Measurements from ENCODE around the gene ZNF565. TPM values are rescaled to one million over a fixed set of nuclear protein-coding genes. Genes with fewer than 3 reads are reported as not detected.

The ZNF565 gene
- total and polyA plus RNA-seq, 2 of the 13 experiments (the other 11 are each of a cell fraction or from before 2014, with no cell fraction given): 1.8 to 5.2 TPM

DNA sequence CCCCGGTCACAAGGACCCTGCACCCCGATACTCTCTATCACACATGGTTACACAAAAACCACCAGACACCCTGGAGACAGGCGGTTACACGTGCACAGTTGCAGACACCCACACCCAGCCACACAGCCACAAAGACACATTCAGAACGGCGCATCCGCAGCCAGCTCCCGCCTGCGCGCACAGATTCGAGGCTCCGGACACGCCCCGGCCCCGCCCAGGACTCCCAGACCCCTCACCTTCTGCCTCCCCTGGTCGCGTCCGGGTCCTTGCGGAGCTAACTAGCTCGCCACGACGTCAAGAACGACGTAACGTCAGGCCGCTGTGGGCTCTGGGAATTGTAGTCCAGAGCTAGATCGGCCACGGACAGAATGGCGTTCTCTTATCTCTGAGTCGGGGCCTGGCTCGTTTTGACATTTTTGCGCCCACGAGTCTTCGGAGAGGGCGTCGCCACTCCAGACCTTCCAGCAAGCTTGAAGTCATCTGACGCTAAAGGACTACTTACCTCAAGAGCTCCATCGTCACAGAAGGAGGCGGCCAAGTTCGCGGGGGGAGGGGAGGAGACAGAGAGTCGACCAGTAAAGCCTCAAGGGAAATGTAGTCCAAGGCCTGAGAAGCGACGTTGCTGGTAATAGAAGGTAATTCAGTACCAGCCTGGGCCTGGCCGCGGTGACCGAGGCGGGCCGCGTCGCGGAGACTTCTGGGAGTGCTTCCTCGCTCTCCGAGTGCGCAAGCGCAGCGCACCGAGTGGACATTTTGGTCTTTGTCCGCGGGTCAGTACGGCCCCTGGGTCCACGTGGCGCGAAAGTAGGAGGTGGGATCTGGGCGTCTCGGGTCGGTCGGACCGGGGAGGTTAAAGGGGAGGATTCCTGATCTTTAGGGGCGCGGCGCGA lies at the start of gene ZNF565, which contains the start of gene ZNF146 (continued):
- TF ChIP-seq MTA1 (CRISPR knock-in tag; IDR thresholded peaks at IDR 0.05; ENCODE audit: borderline replicate concordance) (no peak; the same call in 1 of the 2 replicates), ZNF550 (CRISPR knock-in tag; IDR thresholded peaks at IDR 0.05; ENCODE audit: borderline replicate concordance) (no peak), ZNF652 (CRISPR knock-in tag; IDR thresholded peaks at IDR 0.05; ENCODE audit: borderline replicate concordance, low read depth) (no peak), ZMYM2 (CRISPR knock-in tag; IDR thresholded peaks at IDR 0.05) (no peak), CBFB (CRISPR knock-in tag; IDR thresholded peaks at IDR 0.05) (no peak), SNAPC2 (CRISPR knock-in tag; IDR thresholded peaks at IDR 0.05) (0 out of 2 replicates have a peak, but pooled peaks have one; percentile 81), ETV5 (CRISPR knock-in tag; IDR thresholded peaks at IDR 0.05; ENCODE audit: borderline replicate concordance) (no peak; the same call in 1 of the 2 replicates), MEIS2 (CRISPR knock-in tag; IDR thresholded peaks at IDR 0.05) (peak; percentile 56; the same call in 1 of the 2 replicates), DR1 (CRISPR knock-in tag; IDR thresholded peaks at IDR 0.05) (peak; percentile 62; the same call in 1 of the 2 replicates), THYN1 (CRISPR knock-in tag; IDR thresholded peaks at IDR 0.05; ENCODE audit: borderline replicate concordance, low read depth) (no peak), MBNL3 (CRISPR knock-in tag; conservative IDR thresholded peaks at IDR 0.05) (no peak), PAWR (CRISPR knock-in tag; IDR thresholded peaks at IDR 0.05; ENCODE audit: borderline replicate concordance) (no peak), MED8 (CRISPR knock-in tag; IDR thresholded peaks at IDR 0.05; ENCODE audit: insufficient replicate concordance) (peak; percentile 78), JARID2 (CRISPR knock-in tag; IDR thresholded peaks at IDR 0.05; ENCODE audit: insufficient replicate concordance) (no peak)
- TF ChIP-seq, protein P1, sequence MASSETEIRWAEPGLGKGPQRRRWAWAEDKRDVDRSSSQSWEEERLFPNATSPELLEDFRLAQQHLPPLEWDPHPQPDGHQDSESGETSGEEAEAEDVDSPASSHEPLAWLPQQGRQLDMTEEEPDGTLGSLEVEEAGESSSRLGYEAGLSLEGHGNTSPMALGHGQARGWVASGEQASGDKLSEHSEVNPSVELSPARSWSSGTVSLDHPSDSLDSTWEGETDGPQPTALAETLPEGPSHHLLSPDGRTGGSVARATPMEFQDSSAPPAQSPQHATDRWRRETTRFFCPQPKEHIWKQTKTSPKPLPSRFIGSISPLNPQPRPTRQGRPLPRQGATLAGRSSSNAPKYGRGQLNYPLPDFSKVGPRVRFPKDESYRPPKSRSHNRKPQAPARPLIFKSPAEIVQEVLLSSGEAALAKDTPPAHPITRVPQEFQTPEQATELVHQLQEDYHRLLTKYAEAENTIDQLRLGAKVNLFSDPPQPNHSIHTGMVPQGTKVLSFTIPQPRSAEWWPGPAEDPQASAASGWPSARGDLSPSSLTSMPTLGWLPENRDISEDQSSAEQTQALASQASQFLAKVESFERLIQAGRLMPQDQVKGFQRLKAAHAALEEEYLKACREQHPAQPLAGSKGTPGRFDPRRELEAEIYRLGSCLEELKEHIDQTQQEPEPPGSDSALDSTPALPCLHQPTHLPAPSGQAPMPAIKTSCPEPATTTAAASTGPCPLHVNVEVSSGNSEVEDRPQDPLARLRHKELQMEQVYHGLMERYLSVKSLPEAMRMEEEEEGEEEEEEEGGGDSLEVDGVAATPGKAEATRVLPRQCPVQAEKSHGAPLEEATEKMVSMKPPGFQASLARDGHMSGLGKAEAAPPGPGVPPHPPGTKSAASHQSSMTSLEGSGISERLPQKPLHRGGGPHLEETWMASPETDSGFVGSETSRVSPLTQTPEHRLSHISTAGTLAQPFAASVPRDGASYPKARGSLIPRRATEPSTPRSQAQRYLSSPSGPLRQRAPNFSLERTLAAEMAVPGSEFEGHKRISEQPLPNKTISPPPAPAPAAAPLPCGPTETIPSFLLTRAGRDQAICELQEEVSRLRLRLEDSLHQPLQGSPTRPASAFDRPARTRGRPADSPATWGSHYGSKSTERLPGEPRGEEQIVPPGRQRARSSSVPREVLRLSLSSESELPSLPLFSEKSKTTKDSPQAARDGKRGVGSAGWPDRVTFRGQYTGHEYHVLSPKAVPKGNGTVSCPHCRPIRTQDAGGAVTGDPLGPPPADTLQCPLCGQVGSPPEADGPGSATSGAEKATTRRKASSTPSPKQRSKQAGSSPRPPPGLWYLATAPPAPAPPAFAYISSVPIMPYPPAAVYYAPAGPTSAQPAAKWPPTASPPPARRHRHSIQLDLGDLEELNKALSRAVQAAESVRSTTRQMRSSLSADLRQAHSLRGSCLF (CRISPR knock-in tag; IDR thresholded peaks at IDR 0.05; ENCODE audit: borderline replicate concordance): peak; percentile 80; the same call in 1 of the 2 replicates
- TF ChIP-seq, protein P2, sequence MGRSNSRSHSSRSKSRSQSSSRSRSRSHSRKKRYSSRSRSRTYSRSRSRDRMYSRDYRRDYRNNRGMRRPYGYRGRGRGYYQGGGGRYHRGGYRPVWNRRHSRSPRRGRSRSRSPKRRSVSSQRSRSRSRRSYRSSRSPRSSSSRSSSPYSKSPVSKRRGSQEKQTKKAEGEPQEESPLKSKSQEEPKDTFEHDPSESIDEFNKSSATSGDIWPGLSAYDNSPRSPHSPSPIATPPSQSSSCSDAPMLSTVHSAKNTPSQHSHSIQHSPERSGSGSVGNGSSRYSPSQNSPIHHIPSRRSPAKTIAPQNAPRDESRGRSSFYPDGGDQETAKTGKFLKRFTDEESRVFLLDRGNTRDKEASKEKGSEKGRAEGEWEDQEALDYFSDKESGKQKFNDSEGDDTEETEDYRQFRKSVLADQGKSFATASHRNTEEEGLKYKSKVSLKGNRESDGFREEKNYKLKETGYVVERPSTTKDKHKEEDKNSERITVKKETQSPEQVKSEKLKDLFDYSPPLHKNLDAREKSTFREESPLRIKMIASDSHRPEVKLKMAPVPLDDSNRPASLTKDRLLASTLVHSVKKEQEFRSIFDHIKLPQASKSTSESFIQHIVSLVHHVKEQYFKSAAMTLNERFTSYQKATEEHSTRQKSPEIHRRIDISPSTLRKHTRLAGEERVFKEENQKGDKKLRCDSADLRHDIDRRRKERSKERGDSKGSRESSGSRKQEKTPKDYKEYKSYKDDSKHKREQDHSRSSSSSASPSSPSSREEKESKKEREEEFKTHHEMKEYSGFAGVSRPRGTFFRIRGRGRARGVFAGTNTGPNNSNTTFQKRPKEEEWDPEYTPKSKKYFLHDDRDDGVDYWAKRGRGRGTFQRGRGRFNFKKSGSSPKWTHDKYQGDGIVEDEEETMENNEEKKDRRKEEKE (IDR thresholded peaks at IDR 0.05): no peak
- TF ChIP-seq, protein P3, sequence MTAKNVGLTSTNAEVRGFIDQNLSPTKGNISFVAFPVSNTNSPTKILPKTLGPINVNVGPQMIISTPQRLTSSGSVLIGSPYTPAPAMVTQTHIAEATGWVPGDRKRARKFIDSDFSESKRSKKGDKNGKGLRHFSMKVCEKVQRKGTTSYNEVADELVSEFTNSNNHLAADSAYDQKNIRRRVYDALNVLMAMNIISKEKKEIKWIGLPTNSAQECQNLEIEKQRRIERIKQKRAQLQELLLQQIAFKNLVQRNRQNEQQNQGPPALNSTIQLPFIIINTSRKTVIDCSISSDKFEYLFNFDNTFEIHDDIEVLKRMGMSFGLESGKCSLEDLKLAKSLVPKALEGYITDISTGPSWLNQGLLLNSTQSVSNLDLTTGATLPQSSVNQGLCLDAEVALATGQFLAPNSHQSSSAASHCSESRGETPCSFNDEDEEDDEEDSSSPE (CRISPR knock-in tag; IDR thresholded peaks at IDR 0.05): peak; percentile 76
- TF ChIP-seq, protein P4, sequence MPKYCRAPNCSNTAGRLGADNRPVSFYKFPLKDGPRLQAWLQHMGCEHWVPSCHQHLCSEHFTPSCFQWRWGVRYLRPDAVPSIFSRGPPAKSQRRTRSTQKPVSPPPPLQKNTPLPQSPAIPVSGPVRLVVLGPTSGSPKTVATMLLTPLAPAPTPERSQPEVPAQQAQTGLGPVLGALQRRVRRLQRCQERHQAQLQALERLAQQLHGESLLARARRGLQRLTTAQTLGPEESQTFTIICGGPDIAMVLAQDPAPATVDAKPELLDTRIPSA (CRISPR knock-in tag; IDR thresholded peaks at IDR 0.05; ENCODE audit: borderline replicate concordance): no peak

All from HepG2 (cell line).